HepG2 (cell line): ENCODE data around the gene ZNF507. TPM values are rescaled to one million over a fixed set of nuclear protein-coding genes. Genes with fewer than 3 reads are reported as not detected.

Experiments used
- CAMTA2 ChIP-seq: sonication (generic); formaldehyde crosslinking; IDR thresholded peaks from 2 replicates; pipeline ENCODE4 v1.4.0; 2020; ENCODE audit warnings: mild to moderate bottlenecking, missing genetic modification reagents, borderline replicate concordance
- JUN ChIP-seq: sonication (generic); formaldehyde crosslinking; IDR thresholded peaks from 2 replicates; pipeline ENCODE4 v1.4.0; 2020; ENCODE audit warnings: mild to moderate bottlenecking, missing genetic modification reagents
- MZF1 ChIP-seq: sonication (generic); formaldehyde crosslinking; IDR thresholded peaks from 2 replicates; pipeline ENCODE4 v1.8.1; 2023; ENCODE audit warnings: mild to moderate bottlenecking, missing genetic modification reagents, borderline replicate concordance
- TCF7 ChIP-seq: sonication (generic); IDR thresholded peaks from 2 replicates; pipeline ENCODE4 v1.6.1; 2016; ENCODE audit warnings: antibody characterized with exemption, low read depth
- ZBTB43 ChIP-seq: sonication (generic); formaldehyde crosslinking; conservative IDR thresholded peaks from 2 replicates; pipeline ENCODE4 v1.4.0; 2020; ENCODE audit warnings: missing genetic modification reagents
- ZBTB7B ChIP-seq: sonication (generic); formaldehyde crosslinking; IDR thresholded peaks from 2 replicates; pipeline ENCODE4 v1.4.0; 2020; ENCODE audit warnings: missing genetic modification reagents
- ZNF234 ChIP-seq: sonication (generic); formaldehyde crosslinking; conservative IDR thresholded peaks from 2 replicates; pipeline ENCODE4 v1.5.1; 2020; ENCODE audit warnings: mild to moderate bottlenecking, missing genetic modification reagents
- ZNF251 ChIP-seq: sonication (generic); formaldehyde crosslinking; IDR thresholded peaks from 2 replicates; pipeline ENCODE4 v1.9.0; 2021; ENCODE audit warnings: mild to moderate bottlenecking, missing genetic modification reagents
- ZNF30 ChIP-seq: sonication (generic); formaldehyde crosslinking; IDR thresholded peaks from 2 replicates; pipeline ENCODE4 v1.5.0; 2020; ENCODE audit warnings: mild to moderate bottlenecking, missing genetic modification reagents
- ZNF354B ChIP-seq: sonication (generic); formaldehyde crosslinking; IDR thresholded peaks from 2 replicates; pipeline ENCODE4 v1.8.0; 2022; ENCODE audit warnings: mild to moderate bottlenecking, missing genetic modification reagents
- ZNF615 ChIP-seq: sonication (generic); formaldehyde crosslinking; IDR thresholded peaks from 2 replicates; pipeline ENCODE4 v1.5.0; 2020; ENCODE audit warnings: mild to moderate bottlenecking, missing genetic modification reagents, borderline replicate concordance
- polyA plus RNA-seq, 8 experiments: library from polyadenylated mRNA; depleted of rRNA in 3 of 8; stranded (reverse) in 7 of 8; unstranded in 1 of 8; fragments of >200 nt; fragmentation: Illumina TruSeq in 4 of 8; extraction: Trizol in 4 of 8; gene quantifications; 2 replicates each; pipeline versions ENCODE4 v1.2.1 to v1.2.3, GENCODE V29; 2011 to 2016; ENCODE audit warnings: low read depth in 4 of 8, missing spikeins in 1 of 8, mixed read lengths in 1 of 8; ENCODE audit not compliant: insufficient read depth in 1 of 8
- total RNA-seq, 5 experiments: library from RNA; depleted of rRNA; stranded (reverse); fragments of >200 nt; fragmentation: Illumina TruSeq; extraction: Trizol; gene quantifications; 2 replicates each; pipeline ENCODE4 v1.2.3, GENCODE V29; 2016; ENCODE audit warnings: low read depth in 1 of 5
- TF ChIP-seq, protein P1 (sequence below): sonication (generic); formaldehyde crosslinking; IDR thresholded peaks from 2 replicates; pipeline ENCODE4 v1.4.0; 2020; ENCODE audit warnings: missing genetic modification reagents, borderline replicate concordance

Gene ZNF507
- total and polyA plus RNA-seq, 2 of the 13 experiments (the other 11 are each of a cell fraction or from before 2014, with no cell fraction given): 7.3 to 10.9 TPM

- TF ChIP-seq ZNF615 (CRISPR knock-in tag) (no peak), ZNF234 (CRISPR knock-in tag) (no peak), ZNF30 (no peak), ZNF251 (CRISPR knock-in tag) (no peak), MZF1 (CRISPR knock-in tag) (no peak), TCF7 (no peak), ZBTB43 (no peak; the same call in 1 of the 2 replicates), CAMTA2 (peak; percentile 19; the same call in 1 of the 2 replicates), ZNF354B (CRISPR knock-in tag) (no peak), JUN (CRISPR knock-in tag) (no peak), ZBTB7B (CRISPR knock-in tag) (peak; percentile 32)
- TF ChIP-seq, protein P1, sequence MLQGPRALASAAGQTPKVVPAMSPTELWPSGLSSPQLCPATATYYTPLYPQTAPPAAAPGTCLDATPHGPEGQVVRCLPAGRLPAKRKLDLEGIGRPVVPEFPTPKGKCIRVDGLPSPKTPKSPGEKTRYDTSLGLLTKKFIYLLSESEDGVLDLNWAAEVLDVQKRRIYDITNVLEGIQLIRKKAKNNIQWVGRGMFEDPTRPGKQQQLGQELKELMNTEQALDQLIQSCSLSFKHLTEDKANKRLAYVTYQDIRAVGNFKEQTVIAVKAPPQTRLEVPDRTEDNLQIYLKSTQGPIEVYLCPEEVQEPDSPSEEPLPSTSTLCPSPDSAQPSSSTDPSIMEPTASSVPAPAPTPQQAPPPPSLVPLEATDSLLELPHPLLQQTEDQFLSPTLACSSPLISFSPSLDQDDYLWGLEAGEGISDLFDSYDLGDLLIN (CRISPR knock-in tag): no peak
Observed at GRCh38 chr19:32405431-32406160, 60.2 kb downstream of the ZNF507 start, which contains the start of gene DPY19L3 (continued).
